ENCODE results near the gene MS4A6E.
A peak's percentile ranks its signal among the peaks of the same experiment; 100 is the strongest.

Gene MS4A6E

DNA sequence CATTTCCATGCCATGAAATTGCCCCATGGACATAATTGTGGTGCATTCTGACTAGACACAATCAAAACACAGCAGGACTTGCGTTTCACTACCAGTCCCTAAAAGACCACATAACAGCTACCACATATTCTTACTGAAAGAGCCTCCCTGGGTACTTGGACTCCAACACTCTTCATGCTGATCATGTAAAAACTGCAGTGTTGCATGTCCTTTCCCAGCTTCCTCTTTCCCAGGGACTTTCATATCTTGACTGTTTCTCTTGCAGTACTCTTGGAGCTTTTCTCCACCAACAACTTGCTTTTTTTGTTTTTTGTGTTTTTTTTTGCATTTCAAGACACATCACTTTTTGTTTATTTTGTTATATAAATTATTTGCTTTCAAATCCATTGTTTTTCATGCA is 22.9 kb downstream of the MS4A6E start:
- Histone ChIP-seq H3K4me3 (ENCODE audit: low read depth, low read length) (no peak overlapping the region), H3K36me3 (ENCODE audit: control insufficient read depth in 2 of 2, insufficient read depth in 1 of 2, low read length in 2 of 2) (no peaks in the 10 kb centered on the region), H3K27ac (ENCODE audit: extremely low read depth, low read depth, low read length) (no peak overlapping the region), H3K9me3 (ENCODE audit: control insufficient read depth, insufficient read depth, low read depth, low read length) (no peaks in the 10 kb centered on the region), H3K4me1 (ENCODE audit: control insufficient read depth, insufficient read depth, low read length) (no peaks in the 10 kb centered on the region)
- TF ChIP-seq, protein P1, sequence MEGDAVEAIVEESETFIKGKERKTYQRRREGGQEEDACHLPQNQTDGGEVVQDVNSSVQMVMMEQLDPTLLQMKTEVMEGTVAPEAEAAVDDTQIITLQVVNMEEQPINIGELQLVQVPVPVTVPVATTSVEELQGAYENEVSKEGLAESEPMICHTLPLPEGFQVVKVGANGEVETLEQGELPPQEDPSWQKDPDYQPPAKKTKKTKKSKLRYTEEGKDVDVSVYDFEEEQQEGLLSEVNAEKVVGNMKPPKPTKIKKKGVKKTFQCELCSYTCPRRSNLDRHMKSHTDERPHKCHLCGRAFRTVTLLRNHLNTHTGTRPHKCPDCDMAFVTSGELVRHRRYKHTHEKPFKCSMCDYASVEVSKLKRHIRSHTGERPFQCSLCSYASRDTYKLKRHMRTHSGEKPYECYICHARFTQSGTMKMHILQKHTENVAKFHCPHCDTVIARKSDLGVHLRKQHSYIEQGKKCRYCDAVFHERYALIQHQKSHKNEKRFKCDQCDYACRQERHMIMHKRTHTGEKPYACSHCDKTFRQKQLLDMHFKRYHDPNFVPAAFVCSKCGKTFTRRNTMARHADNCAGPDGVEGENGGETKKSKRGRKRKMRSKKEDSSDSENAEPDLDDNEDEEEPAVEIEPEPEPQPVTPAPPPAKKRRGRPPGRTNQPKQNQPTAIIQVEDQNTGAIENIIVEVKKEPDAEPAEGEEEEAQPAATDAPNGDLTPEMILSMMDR (tag by site-specific recombination; IDR thresholded peaks at IDR 0.05) = no peak
- TF ChIP-seq, protein P2, sequence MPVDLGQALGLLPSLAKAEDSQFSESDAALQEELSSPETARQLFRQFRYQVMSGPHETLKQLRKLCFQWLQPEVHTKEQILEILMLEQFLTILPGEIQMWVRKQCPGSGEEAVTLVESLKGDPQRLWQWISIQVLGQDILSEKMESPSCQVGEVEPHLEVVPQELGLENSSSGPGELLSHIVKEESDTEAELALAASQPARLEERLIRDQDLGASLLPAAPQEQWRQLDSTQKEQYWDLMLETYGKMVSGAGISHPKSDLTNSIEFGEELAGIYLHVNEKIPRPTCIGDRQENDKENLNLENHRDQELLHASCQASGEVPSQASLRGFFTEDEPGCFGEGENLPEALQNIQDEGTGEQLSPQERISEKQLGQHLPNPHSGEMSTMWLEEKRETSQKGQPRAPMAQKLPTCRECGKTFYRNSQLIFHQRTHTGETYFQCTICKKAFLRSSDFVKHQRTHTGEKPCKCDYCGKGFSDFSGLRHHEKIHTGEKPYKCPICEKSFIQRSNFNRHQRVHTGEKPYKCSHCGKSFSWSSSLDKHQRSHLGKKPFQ (tag by site-specific recombination; IDR thresholded peaks at IDR 0.05) = no peak
- TF ChIP-seq, protein P3, sequence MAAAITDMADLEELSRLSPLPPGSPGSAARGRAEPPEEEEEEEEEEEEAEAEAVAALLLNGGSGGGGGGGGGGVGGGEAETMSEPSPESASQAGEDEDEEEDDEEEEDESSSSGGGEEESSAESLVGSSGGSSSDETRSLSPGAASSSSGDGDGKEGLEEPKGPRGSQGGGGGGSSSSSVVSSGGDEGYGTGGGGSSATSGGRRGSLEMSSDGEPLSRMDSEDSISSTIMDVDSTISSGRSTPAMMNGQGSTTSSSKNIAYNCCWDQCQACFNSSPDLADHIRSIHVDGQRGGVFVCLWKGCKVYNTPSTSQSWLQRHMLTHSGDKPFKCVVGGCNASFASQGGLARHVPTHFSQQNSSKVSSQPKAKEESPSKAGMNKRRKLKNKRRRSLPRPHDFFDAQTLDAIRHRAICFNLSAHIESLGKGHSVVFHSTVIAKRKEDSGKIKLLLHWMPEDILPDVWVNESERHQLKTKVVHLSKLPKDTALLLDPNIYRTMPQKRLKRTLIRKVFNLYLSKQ (tag by site-specific recombination; IDR thresholded peaks at IDR 0.05; ENCODE audit: borderline replicate concordance) = no peak
- ChIA-PET CTCF (interaction anchor here (0.8 to 1.8 kb wide), 2 partner anchors 13 to 20 kb away, joined by 4 to 8 read pairs; no protein-coding TSS in a partner anchor), POLR2A (no interaction called here)

DNA sequence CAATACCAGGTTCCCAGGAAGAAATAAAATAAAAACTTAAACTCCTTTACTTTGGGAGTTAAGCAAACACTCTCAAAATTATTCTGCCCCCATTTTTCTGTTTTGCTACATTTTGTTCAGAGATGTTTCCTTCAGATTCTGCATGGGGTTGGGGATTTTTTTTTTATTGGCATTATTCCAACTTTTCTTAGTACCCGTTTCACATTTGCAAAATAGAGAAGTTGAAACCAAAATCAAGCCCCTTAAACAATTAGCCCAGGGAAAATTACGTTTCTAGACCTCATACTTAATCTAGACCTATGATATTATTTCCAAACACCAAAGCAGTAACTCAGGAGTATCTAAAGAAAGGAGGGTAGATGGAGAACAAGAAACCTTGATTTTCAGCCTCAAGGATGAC is 30.7 kb downstream of the MS4A6E start:
- H3K4me3 ChIP-seq (ENCODE audit: low read depth, low read length) = no peak overlapping the region

DNA sequence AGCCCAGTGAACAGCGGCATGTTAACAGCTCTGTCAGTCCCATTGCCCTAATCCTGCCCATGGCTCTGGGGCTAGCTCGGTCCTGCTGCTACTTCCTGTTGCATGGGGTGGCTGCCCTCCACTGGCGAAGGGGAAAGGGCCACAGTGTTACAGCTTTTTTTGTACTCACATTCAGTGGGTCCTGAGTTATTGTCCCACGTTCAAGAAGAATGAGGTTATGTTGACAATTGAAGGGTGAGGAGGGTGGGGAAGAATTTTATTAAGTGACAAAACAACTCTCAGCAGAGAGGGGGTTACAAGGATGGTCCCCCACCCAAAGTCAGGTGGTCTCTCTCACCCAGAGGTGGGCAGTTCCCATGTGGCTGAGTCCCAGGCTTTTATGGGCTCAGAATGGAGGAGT is 33.6 kb downstream of the MS4A6E start:
- ChIA-PET CTCF (interaction anchor here (0.9 kb wide), 1 partner anchor 257 kb away, joined by 3 read pairs; no protein-coding TSS in a partner anchor), POLR2A (no interaction called here)
- no peaks in the 10 kb centered on the region for H3K36me3 ChIP-seq (ENCODE audit: control insufficient read depth in 2 of 2, insufficient read depth in 1 of 2, low read length in 2 of 2)

More for the DNA sequence above, 30.7 kb downstream of the MS4A6E start:
- ChIA-PET CTCF (no interaction called here), POLR2A (no interaction called here)
- Histone ChIP-seq H3K4me1 (ENCODE audit: control insufficient read depth, insufficient read depth, low read length) (no peaks in the 10 kb centered on the region), H3K27ac (ENCODE audit: extremely low read depth, low read depth, low read length) (no peak overlapping the region), H3K36me3 (ENCODE audit: control insufficient read depth in 2 of 2, insufficient read depth in 1 of 2, low read length in 2 of 2) (no peaks in the 10 kb centered on the region), H3K9me3 (ENCODE audit: control insufficient read depth, insufficient read depth, low read depth, low read length) (no peaks in the 10 kb centered on the region)
- no peak for TF ChIP-seq ZNF514 (tag by site-specific recombination; IDR thresholded peaks at IDR 0.05)
- no peak for TF ChIP-seq HOXD13 (CRISPR knock-in tag; IDR thresholded peaks at IDR 0.05; ENCODE audit: borderline replicate concordance)
- no peak for TF ChIP-seq OSR2 (tag by site-specific recombination; IDR thresholded peaks at IDR 0.05)
- TF ChIP-seq, protein P3 (tag by site-specific recombination; IDR thresholded peaks at IDR 0.05; ENCODE audit: borderline replicate concordance) = no peak
- no peak for TF ChIP-seq ZNF266 (tag by site-specific recombination; IDR thresholded peaks at IDR 0.05; ENCODE audit: low read depth)
- TF ChIP-seq ZNF701 (tag by site-specific recombination; IDR thresholded peaks at IDR 0.05) = no peak
- no peak for TF ChIP-seq ZNF768 (tag by site-specific recombination; IDR thresholded peaks at IDR 0.05)
- no peak for TF ChIP-seq KLF7 (tag by site-specific recombination; IDR thresholded peaks at IDR 0.05; ENCODE audit: borderline replicate concordance)
- no peak for TF ChIP-seq ZNF530 (tag by site-specific recombination; IDR thresholded peaks at IDR 0.05; ENCODE audit: low read depth)
- no peak for TF ChIP-seq ZBTB48 (tag by site-specific recombination; IDR thresholded peaks at IDR 0.05)
- no peak for TF ChIP-seq ZNF624 (tag by site-specific recombination; IDR thresholded peaks at IDR 0.05)
- TF ChIP-seq, protein P4, sequence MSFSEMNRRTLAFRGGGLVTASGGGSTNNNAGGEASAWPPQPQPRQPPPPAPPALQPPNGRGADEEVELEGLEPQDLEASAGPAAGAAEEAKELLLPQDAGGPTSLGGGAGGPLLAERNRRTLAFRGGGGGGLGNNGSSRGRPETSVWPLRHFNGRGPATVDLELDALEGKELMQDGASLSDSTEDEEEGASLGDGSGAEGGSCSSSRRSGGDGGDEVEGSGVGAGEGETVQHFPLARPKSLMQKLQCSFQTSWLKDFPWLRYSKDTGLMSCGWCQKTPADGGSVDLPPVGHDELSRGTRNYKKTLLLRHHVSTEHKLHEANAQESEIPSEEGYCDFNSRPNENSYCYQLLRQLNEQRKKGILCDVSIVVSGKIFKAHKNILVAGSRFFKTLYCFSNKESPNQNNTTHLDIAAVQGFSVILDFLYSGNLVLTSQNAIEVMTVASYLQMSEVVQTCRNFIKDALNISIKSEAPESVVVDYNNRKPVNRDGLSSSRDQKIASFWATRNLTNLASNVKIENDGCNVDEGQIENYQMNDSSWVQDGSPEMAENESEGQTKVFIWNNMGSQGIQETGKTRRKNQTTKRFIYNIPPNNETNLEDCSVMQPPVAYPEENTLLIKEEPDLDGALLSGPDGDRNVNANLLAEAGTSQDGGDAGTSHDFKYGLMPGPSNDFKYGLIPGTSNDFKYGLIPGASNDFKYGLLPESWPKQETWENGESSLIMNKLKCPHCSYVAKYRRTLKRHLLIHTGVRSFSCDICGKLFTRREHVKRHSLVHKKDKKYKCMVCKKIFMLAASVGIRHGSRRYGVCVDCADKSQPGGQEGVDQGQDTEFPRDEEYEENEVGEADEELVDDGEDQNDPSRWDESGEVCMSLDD (tag by site-specific recombination; IDR thresholded peaks at IDR 0.05) = no peak
- no peak for TF ChIP-seq ZNF311 (tag by site-specific recombination; IDR thresholded peaks at IDR 0.05; ENCODE audit: borderline replicate concordance)

More for the DNA sequence above, 33.6 kb downstream of the MS4A6E start:
- TF ChIP-seq ZNF169 (tag by site-specific recombination; IDR thresholded peaks at IDR 0.05) = no peak
- TF ChIP-seq SETDB1 (IDR thresholded peaks at IDR 0.05; ENCODE audit: insufficient read length, low read length) = peak; percentile 53
- Histone ChIP-seq H3K9me3 (ENCODE audit: control insufficient read depth, insufficient read depth, low read depth, low read length) (no peaks in the 10 kb centered on the region), H3K4me3 (ENCODE audit: low read depth, low read length) (no peak overlapping the region), H3K4me1 (ENCODE audit: control insufficient read depth, insufficient read depth, low read length) (no peaks in the 10 kb centered on the region), H3K27ac (ENCODE audit: extremely low read depth, low read depth, low read length) (no peak overlapping the region)

All from HEK293 (cell line).